IPS DF 4.7 (cell line): ENCODE measurements around the gene NBAS.

ENCODE experiments used
- DNase-seq: peaks from one replicate; pipeline ENCODE4 v3.0.0-alpha.2; 2013; ENCODE audit warnings: low spot score; ENCODE audit errors: extremely low read depth

The NBAS gene

DNA sequence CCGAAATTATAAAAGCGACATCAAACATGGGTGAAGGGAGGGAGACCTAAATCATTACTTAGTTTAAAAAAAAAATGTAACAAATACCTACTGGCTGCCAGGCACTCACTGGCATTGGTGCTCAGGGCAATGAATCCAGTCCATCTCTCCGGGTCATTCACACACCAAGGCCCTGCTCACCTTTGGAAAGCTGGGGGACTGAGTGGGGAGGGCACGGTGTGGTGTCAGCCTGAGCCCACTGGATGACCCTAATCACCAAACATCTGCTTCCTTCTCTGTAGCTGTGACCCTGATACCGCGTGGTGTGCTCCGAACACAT, 30.2 kb upstream of the NBAS start:
- no peak for DNase-seq

DNA sequence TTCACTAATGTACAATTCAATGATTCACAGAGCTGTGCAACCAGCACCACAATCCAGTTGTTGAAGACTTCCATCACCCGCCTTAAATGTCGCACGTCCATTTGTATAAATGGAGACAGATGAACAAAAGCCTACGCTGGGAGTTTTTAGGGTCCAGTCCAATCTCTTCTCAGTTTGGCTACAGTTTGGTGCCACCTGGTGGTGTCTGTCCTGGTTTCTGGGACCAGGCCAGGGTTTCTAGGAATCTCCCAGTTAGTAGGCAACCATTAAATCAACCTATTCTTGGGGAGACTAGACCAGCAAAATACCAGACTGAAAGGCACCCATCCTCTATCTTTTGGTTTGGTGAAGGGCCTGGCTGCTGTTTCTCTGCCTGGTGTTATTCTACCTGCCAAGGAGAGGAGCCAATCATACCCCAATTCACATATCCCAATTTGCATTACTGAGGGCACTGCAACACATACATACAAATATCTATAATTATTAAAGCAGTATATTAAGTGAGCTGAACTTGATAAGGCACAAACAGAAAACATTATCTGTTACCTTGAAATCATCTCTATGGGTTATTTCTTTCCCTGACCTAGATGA, 27.3 kb upstream of the NBAS start:
- DNase-seq, result no peak

DNA sequence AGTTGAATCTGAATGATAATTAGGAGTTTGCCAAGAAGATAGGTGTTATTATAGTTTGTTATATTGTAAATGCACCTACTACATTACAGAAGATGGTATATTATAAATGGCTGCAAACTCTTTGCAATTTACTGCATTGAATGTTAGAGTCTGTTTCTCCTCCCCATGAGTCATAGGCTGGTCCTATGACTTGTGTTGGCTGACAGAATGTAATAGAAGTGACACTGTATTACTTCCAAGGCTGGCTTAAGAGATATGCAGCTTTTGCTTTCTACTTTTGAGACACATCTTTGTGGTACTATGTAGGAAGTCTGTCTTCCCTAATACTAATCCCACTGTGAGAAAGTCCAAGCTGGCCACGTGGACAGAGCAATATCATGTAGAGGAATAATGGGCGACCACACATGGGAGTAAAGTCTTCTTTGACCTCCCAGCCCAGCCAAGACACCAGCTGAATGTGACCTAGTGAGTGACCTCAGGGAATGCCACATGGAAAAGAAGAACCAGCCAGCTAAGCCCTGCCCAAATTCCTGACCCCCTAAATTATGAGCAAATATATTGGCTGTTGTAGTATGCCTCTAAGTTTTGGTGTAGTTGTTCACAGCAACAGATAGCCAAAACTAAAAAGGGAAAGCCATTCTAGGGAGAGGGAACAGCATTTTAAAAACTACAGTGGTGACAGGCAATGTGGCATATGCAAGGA, 23.8 kb upstream of the NBAS start:
- DNase-seq, result no peak

DNA sequence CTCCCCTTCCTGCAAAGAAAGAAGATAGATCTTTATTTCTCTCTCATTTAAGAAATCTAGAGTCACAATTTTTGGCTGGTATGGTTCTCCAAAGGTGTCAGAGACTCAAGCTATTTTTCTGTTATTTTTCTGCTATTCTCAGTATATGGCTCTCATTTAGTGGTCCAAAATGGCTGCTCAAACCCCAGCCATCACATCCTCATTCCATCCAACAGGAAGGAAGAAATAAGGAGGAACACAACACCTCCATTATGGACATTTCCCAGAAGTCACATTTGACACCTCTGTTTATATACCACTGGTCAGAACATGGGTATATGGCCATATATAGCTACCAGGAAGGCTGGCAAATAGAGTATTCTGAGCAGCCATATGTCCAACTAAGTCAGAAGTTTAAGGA, 23.2 kb upstream of the NBAS start:
- DNase-seq, result no peak

DNA sequence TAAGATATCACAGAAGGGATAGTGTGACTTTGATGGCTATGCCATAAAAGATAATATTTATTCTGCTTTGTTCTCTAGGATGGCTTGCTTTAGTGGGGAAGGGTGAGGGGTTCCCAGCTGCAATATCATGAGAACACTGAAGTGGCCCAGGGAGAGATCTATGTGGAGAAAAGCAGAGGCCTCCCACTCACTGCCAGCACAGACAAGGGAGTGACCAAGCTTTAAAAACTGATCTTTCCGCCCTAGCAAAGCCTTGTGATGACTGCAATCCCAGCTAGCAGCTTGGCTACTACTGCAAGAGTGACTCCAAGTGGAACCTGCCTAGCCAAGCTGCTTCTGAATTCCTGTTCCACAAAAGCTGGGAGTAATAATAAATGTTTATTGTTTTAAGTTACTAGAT, 22.7 kb upstream of the NBAS start:
- no peak for DNase-seq

DNA sequence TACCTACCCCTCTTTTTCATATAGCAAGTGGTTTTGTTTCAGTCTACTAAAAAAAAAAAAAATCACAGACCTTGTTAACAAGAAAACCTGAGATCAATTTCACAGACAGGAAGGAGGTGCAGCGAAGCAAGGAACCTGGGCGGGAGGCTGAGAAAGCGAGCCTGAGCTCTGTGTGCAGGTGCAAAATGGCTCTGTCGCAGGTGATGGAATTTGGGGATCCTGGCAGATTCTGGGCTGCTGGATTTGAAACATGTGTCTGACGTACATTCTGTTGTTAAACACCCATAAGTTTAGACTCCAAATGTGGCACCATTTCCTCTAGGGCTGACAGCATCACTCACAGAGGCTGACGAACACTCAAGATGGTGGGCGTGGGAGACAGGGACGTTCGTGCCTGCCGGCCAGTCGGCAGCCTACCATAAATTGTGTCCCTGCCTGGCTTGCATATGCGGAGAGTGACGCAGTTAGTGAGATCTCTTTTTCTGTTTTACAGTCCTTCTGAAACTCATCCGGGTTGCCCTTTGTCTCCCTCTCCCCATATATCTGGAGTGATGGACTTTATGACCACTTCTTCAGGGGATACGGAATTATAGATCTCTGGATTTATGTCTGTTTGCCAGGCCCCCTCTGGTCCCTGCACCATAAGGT, 21.7 kb upstream of the NBAS start:
- DNase-seq, result no peak

DNA sequence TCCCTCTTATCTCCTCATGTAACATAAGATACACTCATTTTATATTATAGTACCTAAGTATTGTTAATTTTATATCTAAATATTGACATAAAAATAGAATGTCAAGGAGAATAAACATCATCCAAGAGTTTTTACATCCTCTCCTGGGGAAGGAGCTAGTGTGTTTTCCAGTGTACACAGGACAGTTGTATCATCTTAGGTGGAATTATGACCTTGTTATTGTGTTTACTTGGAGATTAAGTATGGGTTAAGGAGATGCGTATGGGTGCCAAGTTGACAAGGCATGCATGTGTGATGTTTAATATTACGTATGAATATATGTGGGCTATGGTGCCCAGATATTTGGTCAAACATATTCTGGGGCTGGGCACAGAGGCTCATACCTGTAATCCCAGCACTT, 19.3 kb upstream of the NBAS start:
- DNase-seq, result no peak

DNA sequence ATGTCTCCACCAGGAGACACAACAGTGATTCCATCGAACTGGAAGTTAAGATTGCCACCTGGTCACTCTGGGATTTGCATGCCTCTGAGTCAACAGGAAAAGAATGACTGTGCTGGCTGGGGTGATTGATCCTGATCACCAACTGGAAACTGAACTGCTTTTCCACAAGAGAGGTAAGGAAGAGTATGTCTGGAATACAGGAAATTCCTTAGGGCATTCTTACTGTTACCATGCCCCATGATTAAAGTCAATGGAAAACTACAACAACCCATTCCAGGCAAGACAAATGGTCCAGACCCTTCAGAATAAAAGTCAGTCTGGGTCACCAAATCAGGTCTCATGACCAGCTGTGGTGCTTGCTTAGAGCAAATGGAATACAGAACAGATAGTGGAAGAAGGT, 18.5 kb upstream of the NBAS start:
- no peak for DNase-seq

DNA sequence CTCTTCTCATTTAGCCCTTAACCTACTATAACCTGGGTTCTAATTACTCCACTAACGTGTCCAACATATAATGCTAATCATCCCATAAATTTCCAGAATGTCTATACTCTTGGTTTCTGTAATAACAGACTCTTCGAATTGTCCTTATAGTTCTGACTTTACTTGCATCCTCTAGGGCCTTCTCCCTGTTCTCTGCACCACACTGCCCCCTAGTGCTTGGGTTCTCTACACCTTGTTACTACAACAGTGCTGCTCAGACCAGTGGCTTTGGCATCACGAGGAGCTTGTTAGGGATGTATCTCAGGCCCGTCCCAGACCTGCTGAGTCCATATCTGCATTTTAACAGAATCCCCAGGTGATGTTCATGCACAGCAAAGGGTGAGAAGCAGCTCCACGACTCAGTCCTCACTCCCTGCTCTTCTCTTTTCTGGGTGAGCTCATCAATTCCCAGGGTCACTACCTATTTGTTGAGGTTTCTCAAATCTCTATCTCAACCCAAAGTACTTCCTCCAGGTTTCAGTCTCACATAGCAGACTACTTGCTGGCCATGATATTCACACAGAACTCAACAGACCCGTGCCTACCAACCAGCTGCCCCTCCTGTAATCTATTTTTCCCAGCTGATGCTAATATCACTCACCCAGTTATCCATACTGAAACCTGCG, 16.1 kb upstream of the NBAS start:
- DNase-seq, result peak; percentile 80

DNA sequence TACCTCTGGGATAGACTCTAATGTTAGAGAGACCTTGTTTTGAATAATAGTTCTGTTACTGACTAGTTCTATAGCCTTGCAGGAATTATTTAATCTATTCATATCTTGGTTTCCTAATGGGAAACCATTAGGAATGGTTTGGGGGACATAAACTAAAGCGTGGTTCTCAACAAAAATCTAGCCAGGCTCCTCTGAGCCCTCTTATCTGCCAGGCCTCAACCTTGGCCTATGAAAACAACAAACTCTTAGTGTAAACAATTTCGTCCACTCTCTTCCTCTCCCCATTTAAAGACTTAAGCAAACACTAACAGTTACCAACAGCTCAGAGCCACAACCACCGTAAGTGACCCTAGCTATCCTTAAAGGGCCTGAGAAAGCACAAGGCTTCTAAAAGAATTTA, 10.6 kb upstream of the NBAS start:
- no peak for DNase-seq

DNA sequence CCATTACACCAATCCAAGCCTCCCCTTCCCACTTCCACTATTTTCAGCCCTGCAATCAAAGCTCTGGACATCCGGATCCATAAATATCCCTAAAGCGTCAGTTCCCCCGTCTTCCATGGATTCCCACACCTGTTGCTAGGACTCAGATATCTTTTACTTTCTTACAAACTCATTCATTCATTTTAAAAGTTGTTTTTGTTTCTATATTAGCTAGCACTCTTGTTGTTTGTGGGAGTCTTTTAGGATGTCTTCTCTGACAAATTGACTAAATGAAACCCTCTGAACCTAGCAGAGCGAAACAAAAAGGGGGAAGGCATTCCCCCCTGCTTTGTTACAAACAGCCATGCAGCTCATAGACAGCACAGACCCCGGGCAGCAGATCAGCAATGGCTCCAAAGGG, 9.0 kb upstream of the NBAS start:
- no peak for DNase-seq

DNA sequence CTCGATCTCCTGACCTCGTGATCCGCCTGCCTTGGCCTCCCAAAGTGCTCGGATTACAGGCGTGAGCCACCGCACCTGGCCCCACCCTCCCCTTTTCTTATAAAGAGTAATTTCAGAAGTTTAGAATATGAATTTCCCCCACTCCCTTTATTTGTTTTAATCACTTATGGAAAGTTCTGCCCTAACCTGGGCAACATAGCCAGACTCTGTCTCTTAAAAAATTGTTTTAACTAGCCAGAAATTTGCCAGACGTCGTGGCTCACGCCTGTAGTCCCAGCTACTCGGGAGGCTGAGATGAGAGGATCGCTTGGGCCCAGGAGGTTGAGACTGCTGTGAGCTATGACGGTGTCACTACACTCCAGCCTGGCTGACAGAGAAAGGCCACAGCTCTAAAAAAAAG, 7.7 kb upstream of the NBAS start:
- no peak for DNase-seq

DNA sequence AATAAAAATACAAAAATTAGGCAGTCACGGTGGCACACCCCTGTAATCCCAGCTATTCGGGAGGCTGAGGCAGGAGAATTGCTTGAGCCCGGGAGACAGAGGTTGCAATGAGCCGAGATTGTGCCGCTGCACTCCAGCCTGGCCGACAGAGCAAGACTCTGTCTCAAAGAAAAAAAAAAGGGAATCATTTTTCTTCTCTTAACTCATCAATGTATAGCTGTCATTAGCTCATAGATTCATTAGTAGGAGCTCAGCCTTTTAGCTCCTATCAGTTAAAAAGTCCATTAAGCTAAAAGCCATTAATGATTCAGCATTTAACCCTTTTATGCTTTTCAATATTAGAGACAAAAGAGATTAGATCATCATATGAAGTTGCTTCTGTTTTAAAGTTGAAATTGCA, 5.8 kb upstream of the NBAS start:
- DNase-seq, result no peak

DNA sequence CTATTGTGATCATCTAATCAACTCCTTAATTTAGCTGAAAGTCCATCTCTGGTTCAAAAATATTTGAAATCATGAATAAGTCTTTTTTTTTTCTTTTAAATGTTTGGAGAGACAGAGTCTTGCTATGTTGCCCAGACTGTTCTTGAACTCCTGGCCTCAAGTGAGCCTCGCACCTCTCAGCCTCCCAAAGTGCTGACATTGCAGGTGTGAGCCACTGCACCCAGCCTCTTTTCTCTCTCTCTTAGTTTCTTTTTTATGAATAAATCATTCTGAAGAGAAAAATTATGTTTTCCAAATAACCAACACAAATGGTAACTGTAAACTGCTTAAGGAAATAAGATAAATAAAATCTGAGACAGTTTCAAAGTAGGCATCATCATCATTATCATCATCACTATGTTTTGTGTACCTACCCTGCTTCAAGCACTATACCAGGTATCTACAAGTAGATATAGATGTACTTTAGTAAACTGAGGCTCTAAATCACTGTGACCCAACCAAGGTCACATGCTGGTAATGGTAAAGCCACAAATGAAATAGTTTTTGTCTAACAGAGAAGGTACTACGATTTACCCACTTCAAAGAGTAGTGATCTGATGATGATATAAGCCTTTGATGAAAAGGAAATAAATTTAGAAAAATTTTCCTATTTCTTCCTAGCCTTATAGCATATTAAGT, 5.0 kb upstream of the NBAS start:
- no peak for DNase-seq

DNA sequence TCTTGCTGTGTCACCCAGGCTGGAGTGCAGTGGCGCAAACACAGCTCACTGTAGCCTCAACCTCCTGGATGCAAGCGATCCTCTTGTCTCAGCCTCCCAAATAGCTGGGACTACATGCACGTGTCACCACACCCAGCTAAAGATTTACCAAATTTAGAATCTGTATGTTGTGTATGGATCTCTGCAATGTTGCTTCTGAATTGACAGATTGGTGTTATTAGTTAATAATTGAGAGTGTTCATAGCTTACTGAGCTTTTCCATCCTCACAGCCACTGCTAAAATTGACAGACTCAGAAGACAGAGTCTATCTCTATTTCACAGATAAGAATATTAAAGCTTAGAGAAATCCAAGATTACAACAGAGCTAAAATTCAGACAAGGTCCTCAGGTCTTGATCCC, 4.3 kb upstream of the NBAS start:
- DNase-seq, result no peak

DNA sequence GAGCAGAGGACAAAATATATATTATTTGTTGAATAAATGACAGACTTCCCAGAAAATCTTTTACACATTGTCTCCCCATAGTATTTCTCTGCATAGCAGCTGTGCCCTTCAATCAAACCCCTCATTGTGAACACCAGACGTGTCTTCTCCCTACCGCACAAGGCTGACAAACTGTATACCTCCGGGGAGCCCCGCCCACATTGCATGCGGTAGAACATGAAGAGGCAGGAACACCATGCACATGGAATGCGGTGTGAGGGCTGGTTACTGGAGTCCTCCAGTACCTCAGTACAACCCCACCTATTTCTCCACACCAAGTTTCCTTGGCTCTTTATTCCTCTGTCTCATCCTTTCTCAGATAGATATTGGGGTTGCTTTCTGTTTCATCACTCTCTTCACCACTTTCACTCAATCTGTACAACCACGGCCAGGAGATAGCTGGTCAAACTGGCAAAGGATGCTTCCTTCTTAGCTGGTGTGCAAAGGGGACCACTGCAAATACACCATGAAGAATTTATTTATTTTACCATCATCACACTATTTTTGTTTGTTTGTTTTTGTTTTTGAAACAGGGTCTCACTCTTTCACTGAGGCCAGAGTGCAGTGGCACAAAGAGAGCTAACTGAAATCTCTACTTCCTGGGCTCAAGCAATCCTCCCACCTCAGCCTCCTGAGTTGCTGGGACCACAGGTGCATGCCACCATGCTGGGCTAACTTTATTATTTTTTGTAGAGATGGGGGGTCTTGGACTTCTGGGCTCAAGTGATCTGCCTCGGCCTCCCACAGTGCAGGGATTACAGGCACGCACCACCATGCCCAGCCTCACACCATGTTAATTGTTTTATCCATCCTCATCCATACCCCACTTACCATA, 2.3 kb upstream of the NBAS start:
- no peak for DNase-seq

DNA sequence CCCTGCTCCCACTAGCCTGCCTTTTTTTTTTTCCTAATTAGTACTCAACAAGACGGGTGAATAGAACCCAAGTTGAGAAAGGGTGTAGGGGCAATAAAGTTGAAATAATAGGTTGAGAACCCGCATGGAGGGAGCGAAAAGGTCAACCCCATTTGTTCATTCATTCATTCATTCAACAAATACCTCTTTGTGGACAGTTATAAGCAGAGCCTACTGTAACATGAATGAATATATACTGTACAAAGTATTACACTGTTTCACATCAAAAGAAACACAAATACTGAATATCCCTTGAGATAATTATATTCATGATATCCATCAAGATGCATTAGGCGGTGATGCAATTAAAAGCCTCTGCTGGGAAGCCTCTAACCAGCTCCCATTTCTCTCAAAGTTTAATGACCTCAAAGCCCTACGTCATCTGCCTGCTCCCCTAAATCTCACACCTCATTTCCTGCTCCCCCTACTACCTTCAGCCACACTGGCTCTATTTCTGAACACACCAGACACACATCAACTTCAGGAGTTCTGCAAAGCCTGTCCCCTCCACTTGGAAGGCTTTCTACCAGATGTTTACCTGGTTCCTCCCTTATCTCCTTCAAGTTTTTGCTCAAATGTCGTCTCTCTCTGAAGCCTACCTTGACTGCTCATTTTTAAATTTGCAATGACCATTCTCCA, 1.4 kb upstream of the NBAS start:
- DNase-seq, result no peak

DNA sequence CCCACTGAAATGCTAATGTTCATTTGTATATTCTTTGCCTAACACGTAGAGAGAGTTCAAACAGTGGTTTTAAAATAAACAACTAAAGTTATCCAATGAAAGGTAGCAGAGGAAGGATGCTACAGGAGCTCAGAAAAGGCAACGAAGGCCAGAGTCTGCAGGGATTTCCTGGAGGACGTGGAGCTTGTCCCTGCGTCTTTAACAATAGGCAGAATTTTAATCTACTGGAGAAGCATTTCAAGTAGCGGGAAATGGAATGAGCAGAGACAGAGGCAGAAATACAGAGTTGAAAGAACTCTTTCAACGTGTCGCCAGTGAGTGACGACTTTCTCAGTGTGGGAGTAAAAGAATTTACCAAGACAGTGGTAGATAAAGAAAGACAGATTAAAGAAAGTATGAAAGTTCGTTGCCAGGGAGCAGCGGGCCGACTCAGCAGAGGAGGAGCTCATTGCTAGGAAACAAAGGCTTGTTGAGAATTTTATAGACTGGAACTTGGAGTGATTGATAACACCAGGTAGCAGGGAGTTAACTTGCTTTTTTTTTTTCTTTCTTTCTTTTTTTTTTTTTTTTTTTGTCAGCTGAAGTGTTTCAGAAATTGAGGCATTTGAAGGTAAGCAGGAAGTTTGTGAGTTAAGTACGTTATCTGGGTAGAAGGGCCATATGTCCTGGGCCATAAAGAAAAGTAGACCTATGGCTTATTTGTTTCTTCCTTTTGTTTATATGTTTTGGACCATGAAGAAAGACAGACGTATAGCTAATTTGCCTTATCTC, 625 bp upstream of the NBAS start:
- no peak for DNase-seq

DNA sequence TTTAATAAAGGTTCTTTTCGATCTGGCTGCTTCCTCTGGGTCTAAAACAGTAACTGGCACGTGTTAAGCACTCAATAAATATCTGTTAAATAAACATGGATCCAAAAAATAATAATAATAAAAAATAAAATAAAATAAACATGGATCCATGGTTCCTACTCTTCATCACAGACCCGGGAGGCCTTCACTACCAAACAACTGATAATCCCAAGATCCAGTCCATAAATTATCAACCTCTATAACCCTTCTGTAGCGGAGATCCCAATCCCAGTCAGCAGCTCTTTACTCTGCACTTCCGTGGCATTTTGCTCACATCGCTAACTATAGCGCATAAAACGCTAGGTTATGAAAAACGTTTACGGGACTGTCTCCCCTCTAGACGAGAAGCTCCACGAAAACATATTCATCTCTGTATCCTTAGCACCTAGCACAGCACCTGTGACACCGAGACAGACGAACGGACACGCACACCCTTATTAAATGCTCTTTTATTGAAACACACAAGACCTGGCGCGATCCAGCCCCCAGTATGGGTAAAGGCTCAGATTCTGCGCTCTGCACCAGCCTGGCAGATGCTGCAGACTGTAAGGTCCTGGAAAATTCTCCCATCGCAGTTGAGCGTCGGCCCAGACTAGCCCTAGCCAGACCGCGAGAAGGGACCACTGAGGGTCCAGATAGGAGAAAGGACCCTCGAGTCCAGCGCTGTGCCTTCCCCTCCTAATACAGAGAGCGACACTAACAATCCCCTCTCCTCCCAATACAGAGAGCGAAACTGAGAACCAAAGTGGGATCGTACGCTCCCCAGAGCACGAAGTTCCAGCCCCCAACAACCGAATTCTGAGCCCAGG, 770 bp downstream of the NBAS start:
- DNase-seq, result no peak
